Type B pancreatic cell (in vitro differentiated cells): ENCODE measurements around the gene ZNF516. TPM values are rescaled to one million over a fixed set of nuclear protein-coding genes. Genes with fewer than 3 reads are reported as not detected.

Experiments
- DNase-seq: peaks from one replicate; pipeline ENCODE4 v3.0.0; 2021; ENCODE audit warnings: mixed read lengths; ENCODE audit not compliant: unreplicated experiment; ENCODE audit errors: extremely low spot score
- H3K27ac Mint-ChIP-seq: 2 replicates; pipeline ENCODE4 v1.8.0; 2021; ENCODE audit warnings: mild to moderate bottlenecking, mixed read lengths
- H3K27me3 Mint-ChIP-seq: 2 replicates; pipeline ENCODE4 v1.8.0; 2021; ENCODE audit warnings: mixed read lengths
- H3K36me3 Mint-ChIP-seq: 2 replicates; pipeline ENCODE4 v1.8.0; 2021; ENCODE audit warnings: mixed read lengths
- H3K4me1 Mint-ChIP-seq: one replicate; pipeline ENCODE4 v1.8.0; 2021; ENCODE audit warnings: mixed read lengths; ENCODE audit not compliant: unreplicated experiment
- H3K4me3 Mint-ChIP-seq: 2 replicates; pipeline ENCODE4 v1.8.0; 2021; ENCODE audit warnings: mild to moderate bottlenecking, mixed read lengths
- H3K9me3 Mint-ChIP-seq: 2 replicates; pipeline ENCODE4 v1.8.0; 2021; ENCODE audit warnings: mixed read lengths
- total RNA-seq: library from RNA; stranded (reverse); gene quantifications from 2 replicates; pipeline ENCODE4 v1.2.1, GENCODE V29; 2021; ENCODE audit warnings: low replicate concordance
- TF ChIP-seq, protein P1 (sequence below): fragments of 200-600 bp; sonication (generic); conservative IDR thresholded peaks from 2 replicates; pipeline ENCODE4 v1.5.0; 2021; ENCODE audit warnings: antibody characterized with exemption, mild to moderate bottlenecking

The ZNF516 gene
- total RNA-seq, 1 donor from 2014 or later = 71.2 TPM

GRCh38 chr18:76319366-76319765 lies 175.7 kb downstream of the ZNF516 start:
- H3K4me1 Mint-ChIP-seq = peaks cover 7% of the 10 kb centered on the region
- no peak overlapping the region for H3K27ac Mint-ChIP-seq
- no peaks in the 10 kb centered on the region for H3K9me3 Mint-ChIP-seq
- H3K27me3 Mint-ChIP-seq = peaks cover 3% of the 10 kb centered on the region
- H3K36me3 Mint-ChIP-seq = no peaks in the 10 kb centered on the region
- TF ChIP-seq, protein P1, sequence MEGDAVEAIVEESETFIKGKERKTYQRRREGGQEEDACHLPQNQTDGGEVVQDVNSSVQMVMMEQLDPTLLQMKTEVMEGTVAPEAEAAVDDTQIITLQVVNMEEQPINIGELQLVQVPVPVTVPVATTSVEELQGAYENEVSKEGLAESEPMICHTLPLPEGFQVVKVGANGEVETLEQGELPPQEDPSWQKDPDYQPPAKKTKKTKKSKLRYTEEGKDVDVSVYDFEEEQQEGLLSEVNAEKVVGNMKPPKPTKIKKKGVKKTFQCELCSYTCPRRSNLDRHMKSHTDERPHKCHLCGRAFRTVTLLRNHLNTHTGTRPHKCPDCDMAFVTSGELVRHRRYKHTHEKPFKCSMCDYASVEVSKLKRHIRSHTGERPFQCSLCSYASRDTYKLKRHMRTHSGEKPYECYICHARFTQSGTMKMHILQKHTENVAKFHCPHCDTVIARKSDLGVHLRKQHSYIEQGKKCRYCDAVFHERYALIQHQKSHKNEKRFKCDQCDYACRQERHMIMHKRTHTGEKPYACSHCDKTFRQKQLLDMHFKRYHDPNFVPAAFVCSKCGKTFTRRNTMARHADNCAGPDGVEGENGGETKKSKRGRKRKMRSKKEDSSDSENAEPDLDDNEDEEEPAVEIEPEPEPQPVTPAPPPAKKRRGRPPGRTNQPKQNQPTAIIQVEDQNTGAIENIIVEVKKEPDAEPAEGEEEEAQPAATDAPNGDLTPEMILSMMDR = no peak
- H3K4me3 Mint-ChIP-seq = no peak overlapping the region
- DNase-seq = no peak

GRCh38 chr18:76318607-76319006 lies 176.4 kb downstream of the ZNF516 start:
- Mint-ChIP-seq H3K36me3 (no peaks in the 10 kb centered on the region), H3K9me3 (no peaks in the 10 kb centered on the region), H3K4me1 (peaks cover 14% of the 10 kb centered on the region), H3K27me3 (peaks cover 3% of the 10 kb centered on the region), H3K4me3 (no peak overlapping the region), H3K27ac (no peak overlapping the region)
- DNase-seq = no peak
- TF ChIP-seq, protein P1 = no peak

DNA sequence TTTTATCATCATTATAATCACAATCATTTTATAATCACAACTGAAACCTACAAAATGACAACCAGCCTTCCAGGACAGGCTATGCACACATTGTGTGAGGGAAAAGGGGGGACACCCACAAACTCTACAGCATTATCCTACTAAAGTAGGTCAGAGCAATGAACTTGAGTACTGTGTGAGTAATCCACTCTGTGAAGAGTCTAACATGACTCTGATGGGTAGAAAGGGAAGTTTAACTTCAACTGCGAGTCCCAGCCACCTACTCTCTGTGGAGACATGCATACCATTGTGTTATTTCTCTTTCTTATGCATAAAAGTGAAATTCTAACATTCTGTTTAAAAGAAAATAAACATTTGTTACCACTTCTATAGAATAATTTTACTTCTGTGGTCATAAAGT lies 177.9 kb downstream of the ZNF516 start:
- no peak for DNase-seq
- H3K27me3 Mint-ChIP-seq = peaks cover 3% of the 10 kb centered on the region
- H3K36me3 Mint-ChIP-seq = no peaks in the 10 kb centered on the region
- H3K4me1 Mint-ChIP-seq = peaks cover 14% of the 10 kb centered on the region
- H3K4me3 Mint-ChIP-seq = no peak overlapping the region
- H3K9me3 Mint-ChIP-seq = no peaks in the 10 kb centered on the region
- H3K27ac Mint-ChIP-seq = no peak overlapping the region
- TF ChIP-seq, protein P1 = no peak

DNA sequence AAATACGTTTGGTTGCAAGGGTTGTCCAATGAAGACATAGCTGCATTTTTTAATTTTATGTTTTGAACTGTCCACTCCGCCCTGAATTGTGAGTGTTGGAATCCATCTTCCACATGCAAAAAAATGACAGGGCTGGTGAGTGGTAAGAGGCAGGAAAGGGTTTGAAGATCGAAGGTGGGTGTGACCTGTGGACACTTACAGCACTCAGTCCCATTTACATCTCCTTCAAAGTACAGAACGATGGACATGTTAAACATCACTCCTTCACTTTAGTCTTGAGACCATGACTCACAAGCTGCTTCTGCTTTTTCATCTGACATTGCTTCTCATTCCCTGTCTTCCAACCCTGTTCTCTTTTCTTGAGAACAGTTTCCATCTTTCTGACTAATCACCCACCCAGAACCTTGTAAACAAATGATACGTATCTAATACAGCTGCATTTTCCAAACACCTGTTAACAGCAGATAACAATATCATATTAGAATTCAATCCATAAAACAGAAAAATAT lies 179.3 kb downstream of the ZNF516 start:
- Mint-ChIP-seq H3K36me3 (no peaks in the 10 kb centered on the region), H3K27me3 (peaks cover 3% of the 10 kb centered on the region), H3K27ac (no peak overlapping the region), H3K9me3 (no peaks in the 10 kb centered on the region), H3K4me1 (peaks cover 14% of the 10 kb centered on the region), H3K4me3 (no peak overlapping the region)
- TF ChIP-seq, protein P1 = no peak
- DNase-seq = no peak

- peaks cover 14% of the 10 kb centered on the region for H3K4me1 Mint-ChIP-seq
- no peak overlapping the region for H3K4me3 Mint-ChIP-seq
- no peak for DNase-seq
- peaks cover 3% of the 10 kb centered on the region for H3K27me3 Mint-ChIP-seq
- no peaks in the 10 kb centered on the region for H3K9me3 Mint-ChIP-seq
- H3K36me3 Mint-ChIP-seq = no peaks in the 10 kb centered on the region
- no peak overlapping the region for H3K27ac Mint-ChIP-seq
- TF ChIP-seq, protein P1 = no peak
Observed at GRCh38 chr18:76314496-76314895, 180.5 kb downstream of the ZNF516 start.

- no peak for DNase-seq
- Mint-ChIP-seq H3K36me3 (no peaks in the 10 kb centered on the region), H3K27ac (no peak overlapping the region), H3K4me3 (no peak overlapping the region), H3K9me3 (no peaks in the 10 kb centered on the region), H3K4me1 (peaks cover 14% of the 10 kb centered on the region), H3K27me3 (peaks cover 3% of the 10 kb centered on the region)
- TF ChIP-seq, protein P1 = no peak
Observed at GRCh38 chr18:76314015-76314414, 181.0 kb downstream of the ZNF516 start.
